Tibial nerve (tissue), 4 donors: ENCODE results near the gene COL2A1. TPM values are rescaled to one million over a fixed set of nuclear protein-coding genes. Genes with fewer than 3 reads are reported as not detected.

Experiments used
- DNase-seq, 2 donors: peaks; one replicate each; pipeline ENCODE4 v3.0.0-alpha.2; 2019; ENCODE audit warnings: low spot score in 2 of 2
- H3K27ac ChIP-seq, 4 donors: fragments of 200-600 bp; sonication (generic) in 3 of 4; one replicate each; pipeline ENCODE4 v1.5.1; 2017 to 2019; ENCODE audit warnings: mild to moderate bottlenecking in 1 of 4
- H3K27me3 ChIP-seq, 2 donors: fragments of 200-600 bp; sonication (generic) in 1 of 2; one replicate each; pipeline versions ENCODE4 v1.5.1 to v1.6.0; 2017 to 2019
- H3K36me3 ChIP-seq, 3 donors: fragments of 200-600 bp; sonication (generic); one replicate each; pipeline ENCODE4 v1.5.1; 2018 to 2019
- H3K4me1 ChIP-seq, 4 donors: fragments of 200-600 bp; sonication (generic) in 3 of 4; one replicate each; pipeline ENCODE4 v1.5.1; 2017 to 2019
- H3K4me3 ChIP-seq, 4 donors: fragments of 200-600 bp; sonication (generic) in 3 of 4; one replicate each; pipeline ENCODE4 v1.5.1; 2017 to 2019; ENCODE audit warnings: mild to moderate bottlenecking in 1 of 4, moderate library complexity in 1 of 4
- H3K9me3 ChIP-seq, 4 donors: fragments of 200-600 bp; sonication (generic) in 3 of 4; one replicate each; pipeline ENCODE4 v1.5.1; 2017 to 2019
- EP300 ChIP-seq, 2 donors: sonication (generic); formaldehyde crosslinking; IDR thresholded peaks; one replicate each; pipeline ENCODE4 v1.6.1; 2017; ENCODE audit warnings: antibody characterized with exemption in 2 of 2, mild to moderate bottlenecking in 1 of 2
- POLR2A ChIP-seq, 2 donors: fragments of 450-650 bp; IDR thresholded peaks; one replicate each; pipeline ENCODE4 v1.6.1; 2017; ENCODE audit warnings: antibody characterized with exemption in 2 of 2, mild to moderate bottlenecking in 2 of 2, moderate library complexity in 2 of 2
- whole genome bisulfite sequencing, 2 donors: methylation state at CpG; one replicate each; pipeline ENCODE4 v1.1.5; 2018; 5-methylcytosine and 5-hydroxymethylcytosine counted together
- total RNA-seq, 4 donors: library from RNA; depleted of rRNA; stranded (reverse); fragments of >200 nt; gene quantifications; one replicate each; pipeline ENCODE4 v1.1.0, GENCODE V29; 2016
- TF ChIP-seq, protein P1 (sequence below), 5 experiments: fragments of 200-600 bp in 3 of 5; fragments of 450-650 bp in 2 of 5; sonication (generic) in 3 of 5; IDR thresholded peaks; one replicate each; pipeline ENCODE4 v1.5.1; 2016 to 2019; ENCODE audit warnings: antibody characterized with exemption in 5 of 5, mild to moderate bottlenecking in 3 of 5, moderate library complexity in 2 of 5

Gene COL2A1
- total RNA-seq = not detected

GRCh38 chr12:48004053-48004941, at the start of gene COL2A1:
Gene COL2A1 (minus strand): TSS chr12:48004476. CDS start chr12:48004321, 155 bp downstream.
- DNase-seq = no peak
- H3K4me3 ChIP-seq = peak within 1 kb of the TSS; percentile 1 to 47 (median 20)
- peaks cover 0 to 82% of the 10 kb centered on the region in 2 donors for H3K27me3 ChIP-seq
- TF ChIP-seq, protein P1, sequence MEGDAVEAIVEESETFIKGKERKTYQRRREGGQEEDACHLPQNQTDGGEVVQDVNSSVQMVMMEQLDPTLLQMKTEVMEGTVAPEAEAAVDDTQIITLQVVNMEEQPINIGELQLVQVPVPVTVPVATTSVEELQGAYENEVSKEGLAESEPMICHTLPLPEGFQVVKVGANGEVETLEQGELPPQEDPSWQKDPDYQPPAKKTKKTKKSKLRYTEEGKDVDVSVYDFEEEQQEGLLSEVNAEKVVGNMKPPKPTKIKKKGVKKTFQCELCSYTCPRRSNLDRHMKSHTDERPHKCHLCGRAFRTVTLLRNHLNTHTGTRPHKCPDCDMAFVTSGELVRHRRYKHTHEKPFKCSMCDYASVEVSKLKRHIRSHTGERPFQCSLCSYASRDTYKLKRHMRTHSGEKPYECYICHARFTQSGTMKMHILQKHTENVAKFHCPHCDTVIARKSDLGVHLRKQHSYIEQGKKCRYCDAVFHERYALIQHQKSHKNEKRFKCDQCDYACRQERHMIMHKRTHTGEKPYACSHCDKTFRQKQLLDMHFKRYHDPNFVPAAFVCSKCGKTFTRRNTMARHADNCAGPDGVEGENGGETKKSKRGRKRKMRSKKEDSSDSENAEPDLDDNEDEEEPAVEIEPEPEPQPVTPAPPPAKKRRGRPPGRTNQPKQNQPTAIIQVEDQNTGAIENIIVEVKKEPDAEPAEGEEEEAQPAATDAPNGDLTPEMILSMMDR (IDR thresholded peaks at IDR 0.05) = no peak
- TF ChIP-seq EP300 (IDR thresholded peaks at IDR 0.05) (no peak), POLR2A (IDR thresholded peaks at IDR 0.05) (no peak)
- H3K4me1 ChIP-seq = peaks cover 0 to 49% (median 37%) of the 10 kb centered on the region in 4 donors
- no peaks in the 10 kb centered on the region for H3K9me3 ChIP-seq
- WGBS, 2 donors = 1 to 2% methylated on average over 25 to 39 of the region's 83 CpGs
- no peaks in the 10 kb centered on the region for H3K36me3 ChIP-seq
- H3K27ac ChIP-seq = no peak within 1 kb of the TSS

DNA sequence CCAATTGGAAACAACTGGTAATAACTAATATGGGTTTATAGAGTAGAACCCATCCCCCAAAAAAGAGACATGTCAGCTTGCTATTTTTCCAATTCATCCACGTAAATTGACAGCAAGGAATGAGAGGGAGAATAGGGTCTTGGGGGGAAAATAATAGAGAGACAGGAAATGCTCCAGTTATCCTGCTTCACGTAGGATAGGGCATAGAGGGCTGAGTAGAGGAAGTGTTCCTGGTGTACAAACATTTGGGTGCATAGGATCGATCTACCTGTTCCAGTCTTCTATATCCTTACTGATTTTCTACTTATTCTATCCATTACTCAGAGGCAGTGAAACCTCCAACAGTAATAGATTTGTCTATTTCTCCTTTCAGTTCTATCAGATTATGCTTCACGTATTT, 49.6 kb upstream of the COL2A1 start:
- H3K4me1 ChIP-seq = peaks cover 0 to 10% (median 0%) of the 10 kb centered on the region in 4 donors
- no peaks in the 10 kb centered on the region for H3K27me3 ChIP-seq
- H3K4me3 ChIP-seq = no peak overlapping the region
- 92 to 96% methylated on average over 4 of the region's 4 CpGs for WGBS, 2 donors
- no peak overlapping the region for H3K27ac ChIP-seq
- H3K9me3 ChIP-seq = peaks cover 0 to 5% (median 0%) of the 10 kb centered on the region in 4 donors
- no peak for DNase-seq
- TF ChIP-seq EP300 (IDR thresholded peaks at IDR 0.05) (no peak), POLR2A (IDR thresholded peaks at IDR 0.05) (no peak)
- TF ChIP-seq, protein P1 (IDR thresholded peaks at IDR 0.05) = no peak
- H3K36me3 ChIP-seq = peaks cover 0 to 20% (median 3%) of the 10 kb centered on the region in 3 donors

- TF ChIP-seq, protein P1 (IDR thresholded peaks at IDR 0.05) = no peak
- TF ChIP-seq EP300 (IDR thresholded peaks at IDR 0.05) = no peak
- TF ChIP-seq POLR2A (IDR thresholded peaks at IDR 0.05) = no peak
- Histone ChIP-seq H3K36me3 (peaks cover 0 to 20% (median 3%) of the 10 kb centered on the region in 3 donors), H3K27me3 (no peaks in the 10 kb centered on the region), H3K27ac (no peak overlapping the region), H3K4me1 (peaks cover 0 to 10% (median 0%) of the 10 kb centered on the region in 4 donors), H3K4me3 (no peak overlapping the region), H3K9me3 (no peaks in the 10 kb centered on the region)
- DNase-seq = no peak
- WGBS, 2 donors = 95% methylated on average over 3 of the region's 3 CpGs
Measured at GRCh38 chr12:48053122-48053521, 48.8 kb upstream of the COL2A1 start.

DNA sequence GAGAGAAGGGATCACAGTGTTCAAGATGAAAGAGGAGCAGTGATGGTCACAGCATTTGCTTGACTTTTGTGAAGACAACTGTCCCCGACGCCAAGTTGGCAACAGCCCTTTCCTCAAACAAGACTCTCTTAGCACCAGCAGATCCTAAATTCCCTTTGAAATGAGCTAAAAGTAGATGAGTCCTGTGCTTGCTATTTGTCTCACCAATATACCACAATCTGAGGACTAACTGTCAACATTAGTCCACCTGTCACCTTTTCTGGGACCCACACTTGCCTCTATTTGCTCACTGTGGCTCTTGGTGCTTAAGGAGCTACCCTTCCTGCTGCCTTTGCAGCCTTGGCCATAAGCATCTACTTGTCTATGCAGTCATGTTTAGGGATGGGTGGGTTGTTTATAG, 47.4 kb upstream of the COL2A1 start:
- Histone ChIP-seq H3K27ac (no peak overlapping the region), H3K4me1 (peaks cover 0 to 10% (median 0%) of the 10 kb centered on the region in 4 donors), H3K4me3 (no peak overlapping the region), H3K36me3 (peaks cover 0 to 34% (median 3%) of the 10 kb centered on the region in 3 donors), H3K27me3 (no peaks in the 10 kb centered on the region), H3K9me3 (no peaks in the 10 kb centered on the region)
- no peak for DNase-seq
- TF ChIP-seq POLR2A (IDR thresholded peaks at IDR 0.05) (no peak), EP300 (IDR thresholded peaks at IDR 0.05) (no peak)
- TF ChIP-seq, protein P1 (IDR thresholded peaks at IDR 0.05) = no peak
- 97 to 98% methylated on average over 2 of the region's 2 CpGs for WGBS, 2 donors

DNA sequence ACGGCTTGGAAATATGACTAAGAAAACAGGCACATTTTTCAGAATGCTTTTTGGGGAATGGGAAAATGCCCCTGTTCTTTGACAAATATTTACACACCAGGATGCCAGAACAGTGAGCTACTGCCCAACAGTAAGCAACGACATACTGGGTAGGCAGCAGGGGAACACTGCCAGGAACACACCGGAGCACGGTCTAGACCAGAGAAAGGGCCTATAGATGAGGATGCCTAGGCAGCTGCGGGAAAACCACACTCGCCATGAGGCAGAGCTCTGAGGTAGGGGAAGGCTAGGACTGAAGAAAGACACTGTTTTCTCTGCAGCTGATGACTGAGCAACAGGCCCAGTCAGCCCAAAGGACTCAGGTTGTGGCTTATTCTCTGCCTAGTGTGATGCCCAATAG, 45.9 kb upstream of the COL2A1 start:
- Histone ChIP-seq H3K9me3 (no peaks in the 10 kb centered on the region), H3K27ac (no peak overlapping the region), H3K4me3 (no peak overlapping the region), H3K36me3 (peaks cover 0 to 46% (median 3%) of the 10 kb centered on the region in 3 donors), H3K4me1 (peaks cover 0 to 10% (median 0%) of the 10 kb centered on the region in 4 donors), H3K27me3 (no peaks in the 10 kb centered on the region)
- DNase-seq = no peak
- WGBS, 2 donors = 57 to 69% methylated on average over 6 of the region's 6 CpGs
- TF ChIP-seq, protein P1 (IDR thresholded peaks at IDR 0.05) = no peak
- TF ChIP-seq POLR2A (IDR thresholded peaks at IDR 0.05) = no peak
- TF ChIP-seq EP300 (IDR thresholded peaks at IDR 0.05) = no peak
